HuH-7.5 (cell line): ENCODE measurements around the gene DNM2.
"Not testable (repeated sequence)": the region's sequence is repeated elsewhere in the genome, so short reads cannot be mapped to it uniquely, and the experiment has no call there.

ENCODE experiments used
- DNase-seq: peaks from one replicate; pipeline ENCODE4 v3.0.0; 2011; ENCODE audit warnings: low spot score

The DNM2 gene

GRCh38 chr19:10717356-10718204 is at the start of gene DNM2:
TSS of gene DNM2 (plus strand) at chr19:10718079. CDS start at chr19:10718243, 164 bp downstream.
- DNase-seq = peak; percentile 98

DNA sequence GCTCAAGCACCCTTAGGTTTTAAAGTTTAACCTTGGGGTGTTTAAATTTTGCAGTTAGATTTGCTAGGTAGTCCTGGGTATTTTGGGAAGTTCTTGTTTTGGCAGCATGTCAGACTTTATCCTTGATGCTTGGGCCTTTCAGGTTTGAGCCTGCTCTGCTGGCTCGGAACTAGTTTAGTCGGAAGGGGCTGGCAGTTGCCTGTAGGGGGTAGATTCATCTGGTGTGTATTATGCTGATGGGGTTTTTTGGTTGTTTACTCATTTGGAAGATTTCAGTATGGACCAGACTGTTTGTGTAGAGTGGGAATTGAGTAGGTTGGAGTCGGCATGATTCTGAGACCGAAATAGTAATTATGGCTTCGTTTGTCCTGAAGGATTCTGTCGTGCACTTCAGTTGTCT is 48.6 kb upstream of the DNM2 start:
- no peak for DNase-seq

DNA sequence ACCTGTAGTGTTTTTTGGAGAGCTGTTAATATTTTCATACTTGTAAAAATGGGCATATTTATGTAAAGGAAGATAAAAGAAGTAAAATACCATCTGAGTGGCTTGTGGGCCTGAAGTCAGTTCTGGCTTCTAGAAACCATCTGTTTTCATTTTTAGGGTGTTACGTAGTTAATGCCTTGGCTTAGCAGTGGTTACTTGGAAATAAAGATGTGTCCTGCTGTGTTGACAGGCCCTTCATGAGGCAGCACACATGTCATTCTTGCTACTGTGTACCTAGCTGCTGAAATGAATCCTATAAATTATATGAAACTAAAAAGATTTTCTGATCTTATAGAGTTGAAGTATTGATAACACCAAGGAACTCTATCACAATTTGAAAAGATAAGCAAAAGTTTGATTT is 47.7 kb upstream of the DNM2 start:
- no peak for DNase-seq

DNA sequence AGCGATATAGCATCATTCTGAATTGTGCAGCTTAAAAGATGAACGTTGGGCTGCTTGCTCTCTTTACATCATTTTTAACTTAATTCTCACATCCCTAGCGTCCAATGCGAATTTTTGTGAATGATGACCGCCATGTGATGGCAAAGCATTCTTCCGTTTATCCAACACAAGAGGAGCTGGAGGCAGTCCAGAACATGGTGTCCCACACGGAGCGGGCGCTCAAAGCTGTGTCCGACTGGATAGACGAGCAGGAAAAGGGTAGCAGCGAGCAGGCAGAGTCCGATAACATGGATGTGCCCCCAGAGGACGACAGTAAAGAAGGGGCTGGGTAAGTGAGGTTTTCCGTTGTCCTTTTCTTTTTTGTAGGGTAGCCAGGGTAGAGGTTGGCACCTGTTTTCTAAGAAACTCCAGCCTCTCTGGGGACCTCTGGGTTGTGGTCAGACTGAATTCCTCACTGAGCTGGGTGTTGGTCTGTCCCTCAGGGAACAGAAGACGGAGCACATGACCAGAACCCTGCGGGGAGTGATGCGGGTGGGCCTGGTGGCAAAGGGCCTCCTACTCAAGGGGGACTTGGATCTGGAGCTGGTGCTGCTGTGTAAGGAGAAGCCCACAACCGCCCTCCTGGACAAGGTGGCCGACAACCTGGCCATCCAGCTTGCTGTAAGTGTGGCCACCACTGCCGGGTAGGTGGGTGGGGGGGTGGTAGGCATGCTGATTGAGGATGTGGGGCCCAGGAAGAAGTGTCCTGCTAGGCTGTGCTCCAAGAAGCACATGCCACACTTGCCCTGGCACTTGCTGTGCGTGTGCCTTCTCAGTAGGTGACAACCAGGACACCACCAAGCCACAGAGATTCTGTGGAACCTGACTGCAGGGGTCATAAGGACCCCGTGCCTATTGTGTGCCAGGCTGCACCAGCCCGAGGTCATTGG is 46.7 kb upstream of the DNM2 start:
- no peak for DNase-seq

GRCh38 chr19:10671922-10672321 is 46.0 kb upstream of the DNM2 start:
- DNase-seq = not testable (repeated sequence)

DNA sequence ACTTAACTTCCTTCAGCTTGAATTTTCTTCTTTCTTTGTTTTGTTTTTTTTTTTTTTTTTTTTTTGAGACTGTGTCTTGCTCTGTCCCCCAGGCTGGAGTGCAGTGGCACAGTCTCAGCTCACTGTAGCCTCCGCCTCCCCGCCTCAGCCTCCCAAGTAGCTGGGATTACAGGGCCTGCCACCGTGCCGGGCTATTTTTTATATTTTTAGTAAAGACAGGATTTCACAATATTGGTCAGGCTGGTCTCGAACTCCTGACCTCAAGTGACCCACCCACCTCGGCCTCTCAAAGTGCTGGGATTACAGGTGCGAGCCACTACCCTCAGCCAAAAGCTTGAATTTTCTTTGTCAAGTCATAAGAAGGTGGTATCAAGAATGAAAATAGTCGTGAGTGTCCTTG is 42.7 kb upstream of the DNM2 start:
- DNase-seq = not testable (repeated sequence)

- DNase-seq = no peak
Measured at GRCh38 chr19:10677751-10678150, 40.1 kb upstream of the DNM2 start.

GRCh38 chr19:10678813-10679212 is 39.1 kb upstream of the DNM2 start:
- DNase-seq = no peak

- DNase-seq = no peak
Measured at GRCh38 chr19:10679743-10680142, 38.1 kb upstream of the DNM2 start.

- no peak for DNase-seq
Measured at GRCh38 chr19:10680545-10681135, 37.2 kb upstream of the DNM2 start.

DNA sequence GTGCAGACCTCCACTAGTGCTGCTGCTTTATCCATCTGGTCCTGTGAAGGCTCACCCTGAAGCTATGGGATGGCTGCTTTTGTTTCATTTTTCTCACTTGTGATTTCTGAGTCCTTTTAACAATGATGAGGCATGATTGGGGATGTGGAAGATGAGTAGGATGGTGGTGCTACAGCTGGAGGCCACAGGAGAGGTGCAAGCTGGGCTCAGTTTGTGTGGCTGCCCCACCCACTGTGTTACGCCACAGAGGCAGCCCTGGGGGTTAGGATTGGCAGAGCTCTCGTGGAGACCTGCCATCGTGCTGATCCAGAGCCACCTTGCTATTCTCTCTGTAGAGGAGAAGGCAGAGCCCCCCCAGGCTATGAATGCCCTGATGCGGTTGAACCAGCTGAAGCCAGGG is 36.2 kb upstream of the DNM2 start:
- DNase-seq = no peak

GRCh38 chr19:10682397-10683063 is 35.3 kb upstream of the DNM2 start:
- DNase-seq = no peak

GRCh38 chr19:10683064-10683426 is 34.8 kb upstream of the DNM2 start:
- DNase-seq = no peak

GRCh38 chr19:10683582-10683981 is 34.3 kb upstream of the DNM2 start:
- DNase-seq = no peak

- no peak for DNase-seq
Measured at GRCh38 chr19:10685210-10685609, 32.7 kb upstream of the DNM2 start.

- DNase-seq = no peak
Measured at GRCh38 chr19:10686193-10686592, 31.7 kb upstream of the DNM2 start.

DNA sequence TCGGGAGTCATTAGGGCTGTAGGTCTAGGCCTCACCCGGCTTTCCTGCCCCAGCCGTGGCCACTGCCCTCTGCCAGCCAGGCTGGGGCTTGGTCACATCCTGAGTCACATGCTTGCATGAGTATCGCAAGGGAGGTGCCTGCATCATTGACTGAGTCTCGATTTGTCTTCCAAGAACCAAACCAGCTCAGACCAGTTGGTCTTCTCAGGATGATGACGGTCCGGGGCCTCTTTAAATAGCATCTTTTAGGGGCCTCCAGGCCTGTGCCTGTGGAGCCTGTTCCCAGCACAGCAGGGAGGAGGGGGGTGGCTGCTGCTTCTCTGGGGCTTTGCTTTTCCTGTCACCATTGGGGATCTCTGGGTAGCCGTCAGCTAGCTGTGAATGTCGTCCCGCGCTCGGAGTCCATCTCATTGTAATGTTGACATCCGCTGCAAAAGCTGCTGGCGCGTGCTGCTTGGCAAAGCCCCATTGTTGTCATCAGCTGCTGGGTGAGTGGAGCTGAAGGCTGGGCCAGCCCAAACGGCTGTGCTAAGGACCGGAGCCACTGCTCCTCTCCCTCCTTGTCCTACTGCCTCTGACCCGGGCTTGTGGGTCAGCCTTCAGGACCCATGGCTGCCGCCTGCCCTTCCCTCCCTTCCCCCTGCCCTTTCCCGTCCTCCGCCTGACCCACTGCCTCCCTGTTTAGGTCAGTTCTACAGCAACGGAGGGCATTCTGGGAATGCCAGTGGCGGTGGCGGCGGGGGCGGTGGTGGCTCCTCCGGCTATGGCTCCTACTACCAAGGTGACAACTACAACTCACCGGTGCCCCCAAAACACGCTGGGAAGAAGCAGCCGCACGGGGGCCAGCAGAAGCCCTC is 31.0 kb upstream of the DNM2 start:
- no peak for DNase-seq

GRCh38 chr19:10687518-10688288 is 30.2 kb upstream of the DNM2 start:
- DNase-seq = no peak

GRCh38 chr19:10688545-10689280 is 29.2 kb upstream of the DNM2 start:
- no peak for DNase-seq

GRCh38 chr19:10690341-10690781 is 27.5 kb upstream of the DNM2 start:
- DNase-seq = no peak
